ENCODE data around the gene MSLN.
"Not testable (repeated sequence)": the region's sequence is repeated elsewhere in the genome, so short reads cannot be mapped to it uniquely, and the experiment has no call there.

MSLN gene

DNA sequence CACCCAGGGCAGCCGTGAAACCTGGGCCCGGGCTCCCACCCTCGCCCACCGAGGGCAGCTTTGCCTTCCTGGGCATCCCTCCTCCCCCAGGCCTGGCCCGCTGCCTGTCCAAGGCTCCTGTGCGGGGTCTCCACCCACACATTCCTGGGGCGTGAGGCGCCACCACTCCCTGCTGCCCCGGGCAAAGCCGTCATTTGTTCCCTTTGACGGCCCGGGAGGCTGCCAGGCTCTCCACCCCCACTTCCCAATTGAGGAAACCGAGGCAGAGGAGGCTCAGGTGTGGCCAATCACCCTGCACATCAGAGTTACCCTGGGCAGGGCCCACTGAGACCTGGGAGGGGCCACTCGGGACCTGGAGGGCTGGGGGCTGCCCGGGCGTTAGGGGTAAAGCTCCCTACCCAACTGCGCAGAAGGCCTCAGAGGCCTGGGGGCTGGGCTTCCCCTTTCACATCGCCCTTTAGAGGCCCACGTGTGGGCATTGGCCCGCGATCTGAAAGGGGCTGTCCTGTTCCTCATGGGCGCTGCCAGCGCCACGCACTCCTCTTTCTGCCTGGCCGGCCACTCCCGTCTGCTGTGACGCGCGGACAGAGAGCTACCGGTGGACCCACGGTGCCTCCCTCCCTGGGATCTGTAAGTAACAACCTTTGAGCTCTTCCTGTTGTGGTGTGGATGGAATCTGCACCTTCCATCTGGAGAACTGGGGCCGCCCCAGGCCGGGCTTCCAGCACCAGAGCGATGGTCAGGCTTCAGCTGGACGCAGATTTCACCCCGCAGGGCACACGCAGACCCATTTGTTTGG, at the start of gene MSLN:
TSS of gene MSLN (plus strand) at position 190 of the 799 bp plus-strand sequence. CDS start 1,947 bp downstream, outside the sequence.
- no peak for DNase-seq (ENCODE audit: low read depth)

DNA sequence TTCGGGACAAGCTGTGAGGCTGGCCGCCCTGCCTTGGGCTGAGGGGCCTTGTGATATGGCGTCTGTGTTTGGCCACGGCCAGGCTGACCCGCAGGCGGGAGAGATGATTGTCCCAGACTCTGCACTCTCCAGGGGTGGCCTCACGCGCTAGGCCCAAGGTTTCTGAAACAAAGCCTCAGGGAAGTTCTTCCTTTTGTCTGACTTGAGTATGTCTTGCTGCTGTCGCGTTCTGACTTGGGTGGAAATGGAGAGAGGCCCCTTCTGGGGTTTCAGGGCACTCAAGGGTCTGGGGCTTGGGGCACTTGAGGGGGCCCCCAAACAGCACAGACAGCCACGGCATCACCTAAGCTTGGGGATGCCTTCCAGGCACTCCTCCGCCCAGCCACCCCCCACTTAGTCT, 49.5 kb upstream of the MSLN start:
- DNase-seq (ENCODE audit: low read depth): no peak

DNA sequence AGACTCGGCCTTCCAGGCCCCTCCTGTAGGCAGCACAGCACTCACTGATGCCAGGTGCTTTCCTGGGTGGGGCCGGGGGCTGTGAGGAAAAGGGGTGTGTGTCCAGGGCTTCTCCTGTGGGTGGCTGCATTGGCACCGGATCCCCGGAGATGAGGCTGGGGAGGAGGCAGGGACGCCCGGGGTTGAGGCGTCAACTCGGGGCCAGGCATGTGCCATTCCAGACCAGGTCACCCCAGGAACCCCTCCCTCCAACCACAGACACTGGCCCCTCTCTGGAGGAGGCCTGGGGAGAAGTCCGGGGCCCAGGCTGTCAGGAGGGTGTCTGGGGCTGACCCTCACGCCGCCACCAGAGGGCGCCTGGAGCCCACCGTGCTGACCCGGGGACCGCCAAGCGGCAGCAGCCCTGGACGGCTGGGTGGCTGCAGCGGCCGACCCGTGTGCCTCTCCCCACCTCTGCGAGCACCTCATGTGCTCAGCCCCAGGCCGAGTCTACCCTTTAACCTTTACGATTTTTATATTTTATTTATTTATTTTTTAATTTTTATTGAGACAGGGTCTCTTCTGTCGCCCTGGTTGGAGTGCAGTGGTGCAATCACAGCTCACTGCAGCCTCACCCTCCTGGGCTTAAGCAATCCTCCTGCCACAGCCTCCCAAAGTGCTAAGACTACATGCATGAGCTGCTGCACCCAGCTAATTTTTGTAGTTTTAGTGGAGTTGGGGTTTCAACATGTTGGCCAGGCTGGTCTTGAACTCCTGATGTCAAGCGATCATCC, 48.8 kb upstream of the MSLN start:
- peak; percentile 71 for DNase-seq (ENCODE audit: low read depth)

GRCh38 chr16:712740-713250, 47.7 kb upstream of the MSLN start:
- not testable (repeated sequence) for DNase-seq (ENCODE audit: low read depth)

DNA sequence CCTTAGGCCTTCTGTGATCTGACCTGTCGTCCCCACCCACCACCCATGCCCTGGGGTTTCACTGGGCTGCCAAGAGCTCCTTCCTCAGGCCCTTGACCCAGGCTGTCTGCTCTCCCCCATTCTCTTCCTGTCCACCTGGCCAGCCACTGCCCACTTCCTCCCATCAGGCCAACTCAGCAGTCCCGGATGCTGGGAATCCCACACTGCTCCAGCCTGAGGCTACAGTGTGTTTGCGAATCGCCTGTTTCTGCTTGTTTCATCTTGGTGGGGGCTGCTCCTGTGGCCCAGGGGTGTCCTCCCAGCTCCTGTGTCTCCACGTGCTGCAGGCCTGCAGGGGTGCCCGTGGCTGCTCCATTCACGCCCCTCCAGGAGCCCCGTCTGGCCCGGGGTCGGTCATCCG, 46.5 kb upstream of the MSLN start:
- DNase-seq (ENCODE audit: low read depth): no peak

- peak; percentile 84 for DNase-seq (ENCODE audit: low read depth)
Observed at GRCh38 chr16:714558-715476, 45.7 kb upstream of the MSLN start, which contains the start of gene METRN. TSS of gene METRN (plus strand) at chr16:715118. CDS start at chr16:715290, 172 bp downstream.

- DNase-seq (ENCODE audit: low read depth): no peak
Observed at GRCh38 chr16:715477-716199, 44.9 kb upstream of the MSLN start.

DNA sequence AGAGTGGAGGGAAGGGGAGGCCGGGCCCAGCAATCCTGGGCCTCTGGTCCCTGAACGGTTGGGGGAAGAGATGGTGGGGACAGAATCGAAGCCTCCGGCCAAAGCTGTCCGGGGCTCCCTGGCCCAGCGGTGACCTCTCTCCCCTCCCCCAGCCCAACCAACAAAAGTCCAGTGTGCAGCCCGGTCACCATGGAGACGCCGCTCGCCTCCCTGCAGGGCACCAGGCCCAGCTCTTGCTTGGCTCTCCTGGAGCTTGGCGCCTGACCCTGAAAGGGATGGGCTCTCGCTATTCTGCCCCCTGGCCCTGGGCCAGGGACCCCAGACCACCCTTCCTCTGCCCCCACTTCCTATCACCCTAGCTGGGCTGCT, 44.4 kb upstream of the MSLN start:
- no peak for DNase-seq (ENCODE audit: low read depth)

- DNase-seq (ENCODE audit: low read depth): no peak
Observed at GRCh38 chr16:716768-717325, 43.7 kb upstream of the MSLN start.

GRCh38 chr16:717450-718245, 42.9 kb upstream of the MSLN start:
- no peak for DNase-seq (ENCODE audit: low read depth)

DNA sequence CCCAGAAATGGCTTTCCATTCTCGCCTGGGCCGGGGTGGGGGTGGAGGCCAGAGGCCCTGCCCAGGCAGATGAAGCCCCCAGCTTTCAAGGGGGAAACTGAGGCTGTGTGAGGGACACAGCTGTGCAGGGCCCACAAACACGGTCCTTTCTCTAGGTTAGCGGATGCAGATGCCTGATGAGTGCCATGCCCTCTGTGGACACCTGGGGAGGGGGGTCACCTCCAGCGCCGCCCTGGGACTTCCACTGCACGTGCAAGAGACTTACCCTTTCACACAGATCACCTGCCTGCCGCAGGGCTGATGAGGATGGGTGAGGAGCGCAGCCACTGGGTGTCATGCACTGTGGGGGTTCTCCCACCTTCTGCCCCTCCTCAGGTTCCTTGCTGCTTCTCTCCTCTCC, 42.1 kb upstream of the MSLN start:
- DNase-seq (ENCODE audit: low read depth): no peak

DNA sequence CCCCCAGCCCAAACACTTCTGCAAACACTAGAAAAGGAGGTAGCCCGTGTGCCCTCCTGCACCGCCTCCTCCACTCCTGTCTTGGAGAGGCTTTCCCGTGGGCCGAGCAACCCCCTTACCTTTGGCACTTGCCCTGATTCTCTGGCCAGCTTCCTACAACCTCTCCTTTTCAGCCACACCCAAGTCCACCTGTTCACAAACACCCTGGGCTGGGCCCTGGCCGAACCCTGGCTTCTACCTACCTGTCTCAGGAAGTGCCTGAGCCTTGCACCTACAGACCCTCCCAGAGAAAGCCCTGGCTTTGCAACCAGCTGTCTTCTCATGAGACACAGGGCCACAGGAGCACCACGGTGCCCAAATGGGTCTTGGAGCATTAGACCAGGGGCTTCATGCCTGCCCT, 41.6 kb upstream of the MSLN start:
- no peak for DNase-seq (ENCODE audit: low read depth)

GRCh38 chr16:719815-720446, 40.6 kb upstream of the MSLN start:
- DNase-seq (ENCODE audit: low read depth): no peak

DNA sequence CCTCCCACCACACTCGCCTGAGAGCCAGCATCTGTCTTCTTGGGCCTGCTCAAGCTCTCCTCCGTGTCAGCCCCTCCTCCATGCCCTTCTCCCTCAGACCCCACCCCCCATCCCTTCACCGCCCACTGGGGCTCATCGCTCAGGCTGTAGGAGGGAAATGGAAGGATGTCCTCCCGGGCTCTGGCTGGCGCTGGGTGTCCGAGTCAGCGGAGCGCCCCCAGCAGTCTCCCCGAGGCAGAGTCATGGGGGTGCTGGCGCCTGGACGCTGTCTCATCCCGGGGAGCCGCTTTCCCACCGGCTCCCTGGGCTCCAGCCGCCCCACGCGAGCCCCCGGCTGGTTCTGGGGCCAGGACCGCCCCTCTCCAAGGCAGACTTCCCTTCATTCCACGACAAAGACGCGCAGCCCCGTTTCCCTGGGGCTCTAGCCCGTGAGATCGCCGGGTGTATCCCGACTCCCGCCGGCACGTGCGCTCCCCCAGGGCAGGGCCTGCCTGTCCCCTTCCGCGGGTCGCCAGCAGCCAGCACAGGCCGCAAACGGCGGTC, 40.0 kb upstream of the MSLN start:
- no peak for DNase-seq (ENCODE audit: low read depth)

DNA sequence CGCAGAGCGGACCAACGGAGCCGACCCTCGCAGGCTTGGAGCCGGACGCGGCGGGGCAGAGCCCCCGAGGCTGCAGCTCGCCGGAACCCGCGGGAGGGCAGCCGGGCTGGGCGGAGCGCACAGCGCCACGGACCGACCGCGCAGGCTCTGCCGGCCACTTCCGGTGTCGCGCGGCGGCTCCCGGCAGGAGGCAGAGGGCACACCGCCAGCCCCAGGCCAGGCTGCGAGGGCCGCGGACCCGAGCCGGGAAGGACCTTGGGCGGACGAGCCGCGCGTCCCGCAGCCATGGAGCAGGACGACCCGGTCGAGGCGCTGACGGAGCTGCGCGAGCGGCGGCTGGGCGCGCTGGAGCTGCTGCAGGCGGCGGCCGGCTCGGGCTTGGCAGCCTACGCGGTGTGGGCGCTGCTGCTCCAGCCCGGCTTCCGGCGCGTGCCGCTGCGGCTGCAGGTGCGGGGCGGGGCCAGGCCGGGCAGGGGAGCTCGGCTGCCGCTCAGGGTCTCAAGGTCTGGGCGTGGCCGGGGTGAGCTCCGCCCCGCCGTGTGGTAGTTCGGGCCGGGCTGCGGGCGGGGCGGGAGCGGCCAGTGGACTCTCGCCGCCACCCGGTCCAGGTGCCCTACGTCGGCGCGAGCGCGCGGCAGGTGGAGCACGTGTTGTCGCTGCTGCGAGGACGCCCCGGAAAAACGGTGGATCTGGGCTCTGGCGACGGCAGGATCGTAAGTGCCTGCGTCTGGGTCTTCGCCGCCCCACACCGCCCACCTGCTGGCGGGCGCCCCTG, 39.4 kb upstream of the MSLN start, which contains the start of gene ANTKMT:
TSS of gene ANTKMT (plus strand) at position 157 of the 775 bp plus-strand sequence. CDS start at position 286, 129 bp downstream.
- DNase-seq (ENCODE audit: low read depth): peak; percentile 52

- DNase-seq (ENCODE audit: low read depth): no peak
Observed at GRCh38 chr16:721765-722540, 38.6 kb upstream of the MSLN start.

GRCh38 chr16:722835-723633, 37.5 kb upstream of the MSLN start:
- DNase-seq (ENCODE audit: low read depth): no peak
